ENCODE data around the gene CACNA1B.

- no peak for TF ChIP-seq POLR2A (IDR thresholded peaks at IDR 0.05; ENCODE audit: low read depth, low read length)
- TF ChIP-seq POLR2AphosphoS5 (IDR thresholded peaks at IDR 0.05; ENCODE audit: low read depth, low read length) = no peak
- TF ChIP-seq TAF1 (IDR thresholded peaks at IDR 0.05; ENCODE audit: low read depth, low read length) = no peak
These were observed 171.7 kb downstream of the CACNA1B start for GRCh38 chr9:138049085-138049778.

Data from GM12891 (cell line).